GM21515 (cell line): ENCODE data around the gene SV2B.

Experiments used
- ATAC-seq: cut with Tn5 transposase; IDR thresholded peaks from one replicate; pipeline ENCODE4 v1.9.1; 2021; ENCODE audit not compliant: unreplicated experiment

Gene SV2B

DNA sequence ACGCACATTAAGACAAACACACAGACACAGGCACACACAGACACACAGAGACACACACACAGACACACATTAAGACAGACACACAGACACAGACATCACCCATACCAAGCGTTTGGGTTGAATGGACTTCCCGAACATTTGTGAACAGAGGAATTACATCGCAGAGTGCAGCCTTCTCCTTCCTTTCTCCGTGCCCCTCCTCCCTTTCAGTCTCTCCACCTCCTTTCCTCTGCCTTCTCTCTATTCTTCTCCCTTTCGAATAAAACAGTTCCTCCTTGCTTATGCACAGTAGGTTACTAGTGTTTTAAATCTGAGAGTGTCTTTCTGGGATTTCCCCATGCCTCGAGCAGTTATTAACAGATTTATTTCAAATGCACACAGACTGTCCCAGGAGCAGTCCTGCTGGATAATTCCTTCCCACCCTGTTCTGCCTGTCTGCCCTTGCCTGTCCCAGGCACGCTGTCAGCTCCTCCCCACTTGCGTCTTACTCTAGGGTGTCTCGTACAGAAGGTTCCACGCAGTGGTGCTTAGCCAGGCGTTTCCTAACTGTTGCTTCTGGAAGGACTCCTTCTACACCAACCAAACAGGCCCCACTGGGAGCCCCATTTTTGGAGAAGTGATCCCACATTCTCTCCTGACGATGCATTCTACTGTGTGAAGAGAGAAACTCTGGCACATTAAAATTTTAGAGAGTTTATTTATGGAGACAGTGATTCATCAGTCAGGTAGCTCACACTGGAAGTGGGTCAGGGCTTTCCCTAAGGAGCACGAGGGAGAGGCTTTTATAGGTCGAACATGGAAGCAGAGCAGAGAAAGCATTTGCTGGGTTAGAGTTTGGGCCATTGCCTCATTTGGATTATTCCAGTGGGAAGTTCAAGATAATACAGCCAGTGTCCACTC, 163.8 kb downstream of the SV2B start:
- ATAC-seq, result no peak

- no peak for ATAC-seq
These were observed 164.7 kb downstream of the SV2B start for GRCh38 chr15:91264651-91265351.

- ATAC-seq, result no peak
These were observed 165.4 kb downstream of the SV2B start for GRCh38 chr15:91265416-91265940.

DNA sequence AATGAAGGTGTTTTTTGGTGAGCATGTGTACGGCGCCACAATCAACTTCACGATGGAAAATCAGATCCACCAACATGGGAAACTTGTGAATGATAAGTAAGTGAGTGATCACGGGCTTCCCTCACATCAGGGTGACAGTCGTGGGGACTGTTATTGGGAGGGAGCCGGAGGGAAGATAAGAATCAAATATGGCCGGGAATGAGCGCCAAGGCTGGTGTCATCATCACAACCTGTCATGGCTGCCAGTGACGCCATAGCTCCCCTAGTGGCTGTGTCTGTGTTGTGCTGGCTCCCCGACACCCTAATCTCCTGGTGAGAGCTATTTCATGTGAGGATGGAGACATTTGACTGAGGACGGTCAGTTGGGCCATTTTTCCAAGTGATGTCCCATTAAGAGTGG, 168.5 kb downstream of the SV2B start:
- ATAC-seq, result no peak

DNA sequence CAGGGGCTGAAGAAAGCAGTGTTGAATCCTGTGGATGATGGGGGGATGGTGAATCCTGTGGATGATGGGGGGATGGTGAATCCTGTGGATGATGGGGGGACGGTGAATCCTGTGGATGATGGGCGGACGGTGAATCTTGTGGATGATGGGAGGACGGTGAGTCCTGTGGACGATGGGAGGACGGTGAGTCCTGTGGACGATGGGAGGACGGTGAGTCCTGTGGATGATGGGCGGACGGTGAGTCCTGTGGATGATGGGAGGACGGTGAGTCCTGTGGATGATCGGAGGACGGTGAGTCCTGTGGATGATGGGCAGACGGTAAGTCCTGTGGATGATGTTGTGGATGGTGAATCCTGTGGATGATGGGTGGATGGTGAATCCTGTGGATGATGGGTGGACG, 170.7 kb downstream of the SV2B start:
- ATAC-seq, result no peak

DNA sequence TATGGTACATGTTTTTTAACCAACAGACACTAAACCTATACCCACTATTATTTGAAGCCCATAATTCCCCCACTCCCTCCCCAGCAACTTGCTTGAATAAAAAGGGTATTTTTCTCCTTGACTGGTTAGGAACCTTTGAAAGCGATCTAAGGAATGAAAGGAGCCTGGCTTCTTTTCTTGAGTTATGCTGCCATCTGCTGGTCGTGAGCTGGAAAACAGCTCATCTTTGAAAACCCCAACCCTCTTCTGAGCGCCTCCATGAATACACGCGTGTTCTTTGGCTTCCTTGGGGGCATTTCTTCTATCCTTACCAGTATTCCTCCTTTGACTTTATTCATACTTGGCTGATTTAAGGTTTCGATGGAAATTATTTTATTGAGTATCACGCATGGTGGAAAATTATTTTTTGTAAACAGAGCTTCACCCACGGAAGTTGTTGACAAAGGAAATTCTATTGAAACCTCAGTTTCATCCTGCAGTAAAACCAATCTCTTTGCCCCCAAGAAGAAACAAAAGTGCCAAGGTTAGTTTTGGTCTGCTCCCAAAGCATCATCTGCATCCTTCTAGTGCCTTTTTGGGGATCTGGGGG, 171.6 kb downstream of the SV2B start:
- ATAC-seq, result no peak

DNA sequence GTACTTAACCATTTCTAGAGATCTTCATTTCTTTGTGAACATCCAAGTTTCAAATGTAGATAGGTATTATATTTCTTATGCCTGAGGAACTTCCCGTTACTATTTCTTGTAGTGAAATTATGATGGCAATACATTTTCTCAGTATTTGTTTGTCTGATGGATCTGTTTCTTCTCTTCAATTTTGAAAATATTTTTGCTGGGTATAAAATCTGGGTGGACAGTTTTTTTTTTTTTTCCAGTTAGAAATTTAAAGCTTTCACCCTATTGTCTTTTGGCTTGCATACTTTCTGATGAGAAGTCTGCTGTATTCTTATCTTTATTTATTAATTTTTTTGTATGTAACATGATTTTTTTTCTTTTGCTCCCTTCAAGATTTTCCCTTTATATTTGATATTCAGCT, 175.8 kb downstream of the SV2B start:
- ATAC-seq, result no peak

- ATAC-seq, result no peak
These were observed 178.9 kb downstream of the SV2B start for GRCh38 chr15:91278951-91279350.

GRCh38 chr15:91279486-91279885, 179.4 kb downstream of the SV2B start:
- ATAC-seq, result no peak

DNA sequence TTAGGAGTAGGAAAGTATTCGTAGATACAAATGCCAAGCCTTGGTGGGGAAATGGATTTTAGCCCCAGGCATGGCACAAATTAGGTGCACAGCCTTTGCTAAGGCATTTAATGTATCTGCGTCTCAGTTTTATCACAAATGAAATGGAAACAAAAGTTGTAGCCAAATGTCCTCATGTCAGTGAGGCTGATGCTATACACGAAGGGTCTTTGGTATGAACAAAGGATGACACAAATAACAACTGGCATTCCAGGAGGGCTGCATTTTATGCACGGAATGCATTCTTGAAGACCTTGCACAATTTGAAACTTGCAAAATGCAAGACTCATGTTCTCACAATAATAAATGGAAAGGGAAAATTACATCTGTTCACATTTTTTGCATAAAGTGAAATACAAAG, 181.9 kb downstream of the SV2B start:
- ATAC-seq, result no peak

- no peak for ATAC-seq
These were observed 182.4 kb downstream of the SV2B start for GRCh38 chr15:91282486-91282885.

GRCh38 chr15:91283155-91283554, 183.1 kb downstream of the SV2B start:
- no peak for ATAC-seq

- no peak for ATAC-seq
These were observed 184.9 kb downstream of the SV2B start for GRCh38 chr15:91284758-91285466.

GRCh38 chr15:91289324-91289723, 189.3 kb downstream of the SV2B start:
- ATAC-seq, result no peak

- no peak for ATAC-seq
These were observed 190.5 kb downstream of the SV2B start for GRCh38 chr15:91290553-91290952.

DNA sequence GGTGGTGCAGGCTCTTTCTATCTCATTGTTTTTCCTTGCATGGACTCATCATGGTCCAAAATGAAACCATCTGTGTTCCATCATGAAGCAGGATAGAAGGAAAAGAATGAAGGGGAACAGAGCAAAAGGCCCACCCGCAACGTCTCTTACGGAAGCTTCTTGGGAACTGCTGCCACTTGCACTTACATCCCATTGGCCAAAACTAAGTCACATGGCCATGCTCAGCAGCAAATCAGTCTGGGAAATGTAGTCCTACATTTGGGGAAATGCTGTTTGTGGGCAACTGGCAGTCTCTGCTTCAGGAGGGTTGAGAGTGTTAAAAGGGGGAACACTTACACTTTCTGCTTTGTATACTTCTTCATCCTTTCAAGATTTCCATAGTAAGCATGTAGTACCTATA, 191.6 kb downstream of the SV2B start:
- ATAC-seq, result peak; percentile 91

DNA sequence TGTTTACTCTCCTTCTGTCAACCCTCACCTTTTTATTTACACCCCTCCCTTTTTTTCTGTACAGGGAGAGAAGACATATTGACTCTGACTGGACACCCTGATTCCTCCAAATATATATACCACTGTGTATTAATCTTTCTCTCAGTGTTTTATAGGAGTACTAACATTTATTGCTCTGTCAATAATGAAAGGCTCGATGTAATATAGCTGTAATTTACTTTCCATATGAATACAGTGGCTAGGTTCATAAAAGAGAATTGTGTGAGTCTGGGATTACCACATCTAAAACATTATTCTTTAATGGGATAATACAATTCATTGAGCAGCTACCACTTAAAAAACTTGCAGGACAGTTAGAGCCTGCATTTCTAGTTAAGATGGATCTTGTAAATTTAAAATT, 194.3 kb downstream of the SV2B start:
- ATAC-seq, result no peak

DNA sequence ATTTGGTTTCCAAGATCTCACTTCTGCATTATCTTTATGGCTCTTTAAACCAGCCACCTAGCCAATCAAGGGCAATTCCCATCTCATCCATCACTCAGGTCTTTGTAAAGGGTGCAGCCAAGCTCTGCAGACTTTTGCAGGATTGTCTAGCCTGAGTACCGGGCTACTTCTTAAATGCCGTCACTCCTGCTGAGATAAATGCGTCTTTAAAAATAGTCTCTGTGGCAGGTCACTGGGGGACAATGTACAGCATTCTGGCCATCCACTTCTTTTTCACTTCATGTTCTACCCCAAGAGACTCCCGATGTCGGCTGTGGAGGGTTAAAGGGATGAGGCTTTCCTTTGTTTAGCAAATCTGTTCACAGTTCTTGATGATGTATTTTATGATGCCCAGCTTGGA, 194.7 kb downstream of the SV2B start:
- no peak for ATAC-seq

GRCh38 chr15:91298101-91298500, 198.0 kb downstream of the SV2B start:
- ATAC-seq, result no peak

DNA sequence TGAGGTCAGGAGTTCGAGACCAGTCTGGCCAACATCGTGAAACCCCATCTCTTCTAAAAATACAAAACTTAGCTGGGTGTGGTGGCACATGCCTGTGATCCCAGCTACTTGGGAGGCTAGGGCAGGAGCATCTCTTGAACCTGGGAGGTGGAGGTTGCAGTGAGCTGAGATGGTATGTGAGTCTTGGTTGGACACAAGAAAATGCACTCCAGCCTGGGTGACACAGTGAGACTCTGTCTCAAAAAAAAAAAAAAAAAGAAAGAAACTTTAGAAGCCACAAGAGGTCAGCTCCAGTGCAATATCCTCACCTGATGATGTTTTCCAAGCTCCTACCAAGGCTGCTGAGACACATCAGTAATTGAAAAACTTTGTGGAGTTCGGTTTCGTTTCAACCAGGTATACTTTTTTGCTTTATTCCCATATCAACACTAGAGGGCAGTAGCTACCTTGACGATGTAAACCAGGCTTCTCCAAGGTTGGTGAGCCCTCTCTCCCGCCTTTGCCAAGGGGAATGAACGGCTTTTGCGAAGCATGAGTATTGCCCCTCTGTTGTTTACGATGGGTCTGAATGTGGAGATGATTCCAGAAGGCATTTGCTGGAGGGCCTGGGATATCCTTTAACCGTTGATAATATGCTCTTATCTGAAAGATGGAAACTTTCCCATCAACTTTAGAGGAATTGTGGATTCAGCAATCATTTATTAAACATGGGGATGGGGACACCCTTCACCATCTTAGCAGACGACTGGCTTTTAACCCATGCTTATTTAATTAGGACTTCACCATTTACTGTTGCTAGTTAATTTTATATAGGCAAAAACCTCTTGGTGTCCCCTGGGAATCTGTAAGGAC, 202.8 kb downstream of the SV2B start:
- no peak for ATAC-seq
